ENCODE data around the gene MBNL2. TPM values are rescaled to one million over a fixed set of nuclear protein-coding genes. Genes with fewer than 3 reads are reported as not detected.

MBNL2 gene
- total RNA-seq, 1 donor from 2014 or later = 71.8 TPM

GRCh38 chr13:97364031-97364430 lies 141.9 kb downstream of the MBNL2 start:
- Mint-ChIP-seq H3K9me3 (no peaks in the 10 kb centered on the region), H3K4me3 (no peak overlapping the region), H3K4me1 (peaks cover 14% of the 10 kb centered on the region), H3K27me3 (ENCODE audit: low read depth) (no peaks in the 10 kb centered on the region), H3K27ac (no peak overlapping the region), H3K36me3 (peaks cover 45% of the 10 kb centered on the region)
- TF ChIP-seq, protein P1, sequence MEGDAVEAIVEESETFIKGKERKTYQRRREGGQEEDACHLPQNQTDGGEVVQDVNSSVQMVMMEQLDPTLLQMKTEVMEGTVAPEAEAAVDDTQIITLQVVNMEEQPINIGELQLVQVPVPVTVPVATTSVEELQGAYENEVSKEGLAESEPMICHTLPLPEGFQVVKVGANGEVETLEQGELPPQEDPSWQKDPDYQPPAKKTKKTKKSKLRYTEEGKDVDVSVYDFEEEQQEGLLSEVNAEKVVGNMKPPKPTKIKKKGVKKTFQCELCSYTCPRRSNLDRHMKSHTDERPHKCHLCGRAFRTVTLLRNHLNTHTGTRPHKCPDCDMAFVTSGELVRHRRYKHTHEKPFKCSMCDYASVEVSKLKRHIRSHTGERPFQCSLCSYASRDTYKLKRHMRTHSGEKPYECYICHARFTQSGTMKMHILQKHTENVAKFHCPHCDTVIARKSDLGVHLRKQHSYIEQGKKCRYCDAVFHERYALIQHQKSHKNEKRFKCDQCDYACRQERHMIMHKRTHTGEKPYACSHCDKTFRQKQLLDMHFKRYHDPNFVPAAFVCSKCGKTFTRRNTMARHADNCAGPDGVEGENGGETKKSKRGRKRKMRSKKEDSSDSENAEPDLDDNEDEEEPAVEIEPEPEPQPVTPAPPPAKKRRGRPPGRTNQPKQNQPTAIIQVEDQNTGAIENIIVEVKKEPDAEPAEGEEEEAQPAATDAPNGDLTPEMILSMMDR (IDR thresholded peaks at IDR 0.05; ENCODE audit: unreplicated experiment) = no peak
- DNase-seq (ENCODE audit: low spot score in 2 of 2, unreplicated experiment in 2 of 2) = no peak

- Mint-ChIP-seq H3K4me1 (peaks cover 14% of the 10 kb centered on the region), H3K4me3 (no peak overlapping the region), H3K27ac (no peak overlapping the region), H3K9me3 (no peaks in the 10 kb centered on the region), H3K36me3 (peaks cover 48% of the 10 kb centered on the region), H3K27me3 (ENCODE audit: low read depth) (no peaks in the 10 kb centered on the region)
- DNase-seq (ENCODE audit: low spot score in 2 of 2, unreplicated experiment in 2 of 2) = no peak
- TF ChIP-seq, protein P1 (IDR thresholded peaks at IDR 0.05; ENCODE audit: unreplicated experiment) = no peak
These were observed 142.7 kb downstream of the MBNL2 start for GRCh38 chr13:97364827-97365226.

DNA sequence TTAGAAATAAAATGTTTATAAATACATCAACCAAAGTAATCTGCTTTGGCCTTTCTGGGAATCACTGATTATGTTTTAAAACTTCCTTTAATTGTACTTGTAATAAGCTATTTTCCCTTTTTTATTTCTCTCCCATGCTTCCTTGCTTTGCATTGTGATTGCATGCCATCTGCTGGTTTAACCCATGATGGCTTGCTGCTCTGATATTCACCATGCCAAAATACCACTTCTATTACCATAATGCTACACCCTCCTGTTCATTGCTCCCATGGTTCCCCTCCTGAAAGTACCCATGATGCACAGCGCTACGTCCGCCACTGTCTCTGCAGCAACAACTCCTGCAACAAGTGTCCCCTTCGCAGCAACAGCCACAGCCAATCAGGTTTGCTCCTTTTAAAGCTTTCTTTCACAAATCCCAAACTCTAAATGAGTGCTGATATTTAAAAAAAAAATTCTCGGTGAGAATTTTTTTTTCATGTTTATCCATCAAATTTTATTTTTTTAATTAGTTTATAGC lies 144.1 kb downstream of the MBNL2 start:
- TF ChIP-seq, protein P1 (IDR thresholded peaks at IDR 0.05; ENCODE audit: unreplicated experiment) = no peak
- Mint-ChIP-seq H3K27me3 (ENCODE audit: low read depth) (no peaks in the 10 kb centered on the region), H3K4me3 (no peak overlapping the region), H3K9me3 (no peaks in the 10 kb centered on the region), H3K36me3 (peaks cover 45% of the 10 kb centered on the region), H3K4me1 (peaks cover 14% of the 10 kb centered on the region), H3K27ac (no peak overlapping the region)
- DNase-seq (ENCODE audit: low spot score in 2 of 2, unreplicated experiment in 2 of 2) = no peak

- Mint-ChIP-seq H3K4me1 (peaks cover 11% of the 10 kb centered on the region), H3K4me3 (no peak overlapping the region), H3K27me3 (ENCODE audit: low read depth) (no peaks in the 10 kb centered on the region), H3K36me3 (peaks cover 46% of the 10 kb centered on the region), H3K27ac (peak overlapping the region; percentile 58), H3K9me3 (no peaks in the 10 kb centered on the region)
- TF ChIP-seq, protein P1 (IDR thresholded peaks at IDR 0.05; ENCODE audit: unreplicated experiment) = no peak
- no peak for DNase-seq (ENCODE audit: low spot score in 2 of 2, unreplicated experiment in 2 of 2)
These were observed 145.1 kb downstream of the MBNL2 start for GRCh38 chr13:97367016-97367822.

GRCh38 chr13:97369261-97369893 lies 147.2 kb downstream of the MBNL2 start:
- Mint-ChIP-seq H3K27me3 (ENCODE audit: low read depth) (no peaks in the 10 kb centered on the region), H3K36me3 (peaks cover 34% of the 10 kb centered on the region), H3K4me3 (no peak overlapping the region), H3K27ac (no peak overlapping the region), H3K9me3 (no peaks in the 10 kb centered on the region), H3K4me1 (peaks cover 6% of the 10 kb centered on the region)
- TF ChIP-seq, protein P1 (IDR thresholded peaks at IDR 0.05; ENCODE audit: unreplicated experiment) = no peak
- no peak for DNase-seq (ENCODE audit: low spot score in 2 of 2, unreplicated experiment in 2 of 2)

Data from mesothelial cell of epicardium (in vitro differentiated cells).